GM21786 (cell line): ENCODE measurements around the gene DIS3L2.
"Not testable (repeated sequence)": the region's sequence is repeated elsewhere in the genome, so short reads cannot be mapped to it uniquely, and the experiment has no call there.

Source experiments
- ATAC-seq: cut with Tn5 transposase; IDR thresholded peaks from one replicate; pipeline ENCODE4 v1.9.1; 2021; ENCODE audit not compliant: unreplicated experiment

The DIS3L2 gene

DNA sequence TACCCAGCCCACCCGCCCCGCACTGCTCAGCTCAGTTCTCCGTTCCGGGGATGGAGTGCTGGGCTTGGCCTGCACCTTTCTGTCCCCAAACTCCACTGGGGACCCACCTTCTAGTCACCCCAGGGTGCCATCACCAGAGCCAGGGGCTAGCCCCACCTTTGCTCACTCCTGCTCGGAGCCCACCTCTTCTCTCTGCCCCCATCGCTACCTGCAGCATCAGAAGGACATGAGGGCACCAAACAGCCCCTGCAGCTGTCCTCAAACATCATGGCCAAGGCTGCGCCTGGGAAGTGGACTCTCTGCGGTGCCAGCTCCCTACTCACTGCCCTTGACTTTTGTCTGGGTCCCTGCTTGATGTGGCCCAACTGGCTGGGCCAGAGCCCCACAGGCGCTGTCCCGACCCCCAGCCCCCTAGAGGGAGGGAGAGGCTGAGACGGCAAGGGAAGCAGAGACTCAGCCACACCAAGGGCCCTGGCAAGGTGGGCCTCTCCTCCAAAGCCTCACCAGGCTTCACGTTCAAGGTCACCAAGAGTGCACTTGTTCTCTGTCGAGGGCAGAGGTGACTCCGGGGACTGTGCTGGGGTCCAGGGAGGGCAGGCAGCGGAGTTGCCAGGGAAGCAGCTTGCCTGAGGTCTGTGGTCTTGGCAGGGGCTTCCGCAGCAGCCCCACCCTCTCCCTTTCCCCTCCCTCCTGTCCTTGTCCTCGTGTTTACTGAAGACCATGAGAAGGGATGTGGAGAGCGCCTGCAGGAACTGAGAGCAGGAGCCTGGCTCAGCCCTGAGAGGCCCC is 403.5 kb downstream of the DIS3L2 start:
- not testable (repeated sequence) for ATAC-seq

- ATAC-seq: no peak
Observed at GRCh38 chr2:232365621-232366321, 404.3 kb downstream of the DIS3L2 start.

GRCh38 chr2:232366461-232366860 is 404.9 kb downstream of the DIS3L2 start:
- ATAC-seq: not testable (repeated sequence)

- no peak for ATAC-seq
Observed at GRCh38 chr2:232367016-232367415, 405.5 kb downstream of the DIS3L2 start.

- no peak for ATAC-seq
Observed at GRCh38 chr2:232367591-232368233, 406.2 kb downstream of the DIS3L2 start.

DNA sequence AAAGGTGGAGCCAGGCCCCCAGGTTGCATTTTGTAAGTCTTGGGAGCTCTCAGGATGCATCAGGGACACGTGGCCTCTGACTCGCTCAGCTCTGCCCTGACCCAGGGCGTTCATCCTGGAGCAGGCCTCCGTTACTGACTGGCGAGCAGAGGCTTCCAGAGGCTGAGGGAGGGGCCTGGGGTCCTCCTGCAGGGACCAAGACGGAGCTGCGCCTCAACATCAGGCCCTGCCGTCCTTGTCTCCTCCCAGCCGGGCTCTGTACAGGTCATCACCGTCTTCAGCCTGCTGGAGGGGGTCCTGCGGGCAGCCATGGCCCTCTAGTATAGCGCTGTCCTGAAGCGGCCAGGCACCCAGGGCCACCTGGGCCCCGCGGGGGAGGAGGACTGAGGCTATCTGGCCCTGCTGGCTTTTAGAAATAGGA is 406.8 kb downstream of the DIS3L2 start:
- no peak for ATAC-seq

- no peak for ATAC-seq
Observed at GRCh38 chr2:232369126-232369951, 407.8 kb downstream of the DIS3L2 start.

DNA sequence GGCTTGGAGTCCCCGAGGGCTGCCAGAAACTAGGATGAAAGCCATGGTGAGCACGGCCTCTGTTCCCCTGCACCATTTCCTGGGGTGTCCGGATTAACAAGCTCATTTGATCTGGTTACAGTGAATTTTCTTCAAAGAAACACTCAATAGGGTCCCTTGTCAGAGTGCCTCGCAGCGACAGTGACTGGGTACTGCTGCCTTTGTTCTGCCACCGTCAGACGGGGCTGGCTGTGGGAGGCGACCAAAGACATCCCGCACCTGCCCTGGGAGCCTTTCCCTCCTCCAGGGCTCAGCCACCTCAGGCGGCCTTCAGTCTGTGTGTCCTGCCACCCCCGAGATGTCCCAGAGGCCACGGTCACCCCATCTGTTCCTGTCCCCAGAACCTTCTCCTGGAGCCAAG is 408.5 kb downstream of the DIS3L2 start:
- ATAC-seq: not testable (repeated sequence)

- ATAC-seq: no peak
Observed at GRCh38 chr2:232372231-232373208, 411.0 kb downstream of the DIS3L2 start.

DNA sequence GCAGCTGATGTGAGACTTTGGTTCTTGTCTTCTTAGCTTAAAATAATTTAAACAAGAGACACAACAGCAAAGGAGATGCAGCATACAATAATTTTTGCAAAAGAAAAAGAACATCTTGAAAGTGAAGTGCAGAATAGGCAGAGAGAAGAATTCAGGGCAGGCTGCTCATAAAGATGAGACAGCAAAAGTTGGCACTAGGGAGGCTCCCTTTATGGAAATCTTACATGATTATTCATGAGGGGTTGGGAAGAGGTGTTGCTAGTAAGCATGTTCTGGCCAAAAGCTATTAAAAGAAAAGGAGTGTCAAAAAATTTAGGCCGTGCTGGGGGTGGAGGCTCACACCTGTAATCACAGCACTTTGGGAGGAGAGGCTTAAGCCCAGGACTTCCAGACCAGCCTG is 412.8 kb downstream of the DIS3L2 start:
- ATAC-seq: no peak

- ATAC-seq: no peak
Observed at GRCh38 chr2:232375164-232375563, 413.7 kb downstream of the DIS3L2 start.

- no peak for ATAC-seq
Observed at GRCh38 chr2:232376260-232376659, 414.7 kb downstream of the DIS3L2 start.

DNA sequence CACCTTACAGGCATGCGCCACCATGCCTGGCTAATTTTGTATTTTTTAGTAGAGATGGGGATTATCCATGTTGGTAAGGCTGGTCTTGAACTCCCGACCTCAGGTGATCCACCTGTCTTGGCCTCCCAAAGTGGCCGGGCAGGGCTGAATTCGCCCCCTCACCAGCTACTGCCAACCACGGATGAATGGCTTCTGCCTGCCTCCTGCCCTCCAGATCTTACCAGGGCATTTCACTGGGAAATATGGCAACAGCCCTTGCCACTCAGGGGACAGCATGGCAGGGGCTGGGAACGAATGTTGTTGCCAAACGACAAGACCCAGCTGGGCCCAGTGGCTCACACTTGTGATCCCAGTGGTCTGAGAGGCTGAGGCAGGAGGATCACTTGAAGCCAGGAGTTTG is 415.2 kb downstream of the DIS3L2 start:
- ATAC-seq: no peak

GRCh38 chr2:232377319-232377718 is 415.8 kb downstream of the DIS3L2 start:
- ATAC-seq: no peak

DNA sequence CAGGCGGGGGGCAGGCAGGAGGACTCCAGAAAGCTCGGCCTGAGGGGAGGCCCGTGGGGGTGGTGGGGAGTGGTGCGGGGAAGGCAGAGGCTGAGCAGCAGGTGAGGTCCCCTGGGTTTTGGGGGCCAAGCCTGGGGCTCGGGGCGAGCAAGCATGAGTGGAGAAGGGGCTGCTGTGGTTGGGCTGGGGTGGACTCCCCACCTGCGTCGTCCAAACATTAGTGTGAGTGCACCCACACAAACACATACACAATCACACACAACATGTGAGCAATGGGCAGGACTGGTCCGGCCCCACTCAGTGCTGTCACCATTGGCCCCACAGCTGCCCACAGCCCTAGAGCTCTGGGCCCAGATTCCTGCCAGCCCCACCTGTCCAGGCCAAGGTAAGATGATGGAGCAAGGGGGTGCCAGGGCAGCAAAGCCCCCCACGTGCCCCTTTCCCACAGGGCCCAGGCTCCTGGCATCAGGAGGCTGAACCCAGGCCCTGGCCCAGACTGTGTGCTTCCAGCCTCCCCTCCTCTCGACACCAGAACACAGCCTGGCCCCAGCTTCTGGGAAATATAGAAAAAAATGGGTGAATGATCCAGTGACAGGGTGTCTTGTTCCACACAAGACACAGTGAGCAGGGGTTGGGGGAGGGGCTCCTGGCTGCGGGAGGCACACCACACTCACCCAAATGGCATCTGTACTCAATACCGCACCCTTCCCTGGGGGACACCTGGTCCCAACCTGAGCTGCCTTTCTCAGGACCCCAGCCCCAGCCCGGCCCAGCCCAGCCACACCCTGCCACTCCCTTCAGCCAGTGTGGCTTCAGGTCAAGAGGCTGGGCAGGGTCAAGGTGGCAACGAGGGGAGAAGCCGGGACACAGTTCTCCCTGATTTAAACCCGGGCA is 416.6 kb downstream of the DIS3L2 start:
- no peak for ATAC-seq

DNA sequence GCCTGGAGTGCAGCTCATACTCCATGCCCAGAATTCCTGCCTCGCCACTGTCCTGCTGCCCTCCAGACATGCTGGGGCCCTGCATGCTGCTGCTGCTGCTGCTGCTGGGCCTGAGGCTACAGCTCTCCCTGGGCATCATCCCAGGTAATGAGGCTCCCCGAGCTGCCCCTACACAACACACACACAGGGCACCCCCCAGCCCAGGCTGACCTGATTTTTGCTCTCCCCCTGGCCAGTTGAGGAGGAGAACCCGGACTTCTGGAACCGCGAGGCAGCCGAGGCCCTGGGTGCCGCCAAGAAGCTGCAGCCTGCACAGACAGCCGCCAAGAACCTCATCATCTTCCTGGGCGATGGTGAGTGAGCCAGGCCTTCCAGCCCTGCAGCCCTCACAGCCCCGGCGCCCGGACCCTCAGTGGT is 417.2 kb downstream of the DIS3L2 start, which contains the start of gene ALPP:
ALPP (plus strand) TSS at position 17 of the 417 bp plus-strand sequence; CDS start at position 69, 52 bp downstream.
- not testable (repeated sequence) for ATAC-seq

- not testable (repeated sequence) for ATAC-seq
Observed at GRCh38 chr2:232379610-232380590, 418.4 kb downstream of the DIS3L2 start.
